CD4-positive, alpha-beta T cell treated with Interleukin-15 for 4 hours (primary cell): ENCODE measurements around the gene AGMO.

Source experiments
- DNase-seq: peaks from one replicate; pipeline ENCODE4 v3.0.0-alpha.2; 2020; ENCODE audit warnings: low spot score

AGMO gene

GRCh38 chr7:15457990-15458955 is 103.5 kb downstream of the AGMO start:
- no peak for DNase-seq

- DNase-seq: no peak
These were observed 109.1 kb downstream of the AGMO start for GRCh38 chr7:15452670-15453069.

GRCh38 chr7:15446722-15447121 is 115.1 kb downstream of the AGMO start:
- DNase-seq: no peak

- DNase-seq: no peak
These were observed 115.5 kb downstream of the AGMO start for GRCh38 chr7:15446280-15446679.

- no peak for DNase-seq
These were observed 119.9 kb downstream of the AGMO start for GRCh38 chr7:15441915-15442314.

GRCh38 chr7:15440482-15440881 is 121.3 kb downstream of the AGMO start:
- DNase-seq: no peak

- DNase-seq: no peak
These were observed 122.0 kb downstream of the AGMO start for GRCh38 chr7:15439853-15440252.

- DNase-seq: no peak
These were observed 128.7 kb downstream of the AGMO start for GRCh38 chr7:15433151-15433550.

GRCh38 chr7:15430911-15431310 is 130.9 kb downstream of the AGMO start:
- no peak for DNase-seq

GRCh38 chr7:15430191-15430590 is 131.6 kb downstream of the AGMO start:
- DNase-seq: no peak

GRCh38 chr7:15424468-15424867 is 137.3 kb downstream of the AGMO start:
- no peak for DNase-seq

GRCh38 chr7:15419596-15419995 is 142.2 kb downstream of the AGMO start:
- DNase-seq: no peak

- no peak for DNase-seq
These were observed 143.6 kb downstream of the AGMO start for GRCh38 chr7:15418264-15418663.

- DNase-seq: no peak
These were observed 144.3 kb downstream of the AGMO start for GRCh38 chr7:15417341-15417988.

GRCh38 chr7:15411019-15411418 is 150.8 kb downstream of the AGMO start:
- DNase-seq: no peak

- DNase-seq: no peak
These were observed 153.9 kb downstream of the AGMO start for GRCh38 chr7:15407910-15408309.

GRCh38 chr7:15403751-15404150 is 158.1 kb downstream of the AGMO start:
- no peak for DNase-seq

- no peak for DNase-seq
These were observed 158.5 kb downstream of the AGMO start for GRCh38 chr7:15403315-15403714.

GRCh38 chr7:15402436-15403136 is 159.2 kb downstream of the AGMO start:
- no peak for DNase-seq

GRCh38 chr7:15400440-15400839 is 161.4 kb downstream of the AGMO start:
- DNase-seq: no peak

- DNase-seq: no peak
These were observed 162.4 kb downstream of the AGMO start for GRCh38 chr7:15399441-15399840.

GRCh38 chr7:15397922-15398760 is 163.7 kb downstream of the AGMO start:
- DNase-seq: no peak
